Hepatocyte (in vitro differentiated cells): ENCODE results near the gene VILL. TPM values are rescaled to one million over a fixed set of nuclear protein-coding genes. Genes with fewer than 3 reads are reported as not detected.

Experiments
- DNase-seq: peaks from one replicate; pipeline ENCODE4 v3.0.0-alpha.2; 2016; ENCODE audit warnings: low spot score
- H2AFZ ChIP-seq: fragments of 200-600 bp; sonication (generic); 2 replicates; pipeline ENCODE4 v1.6.0; 2016; ENCODE audit warnings: antibody characterized with exemption, mild to moderate bottlenecking
- H3K27ac ChIP-seq: fragments of 200-600 bp; sonication (generic); 2 replicates; pipeline ENCODE4 v1.5.1; 2016; ENCODE audit warnings: mild to moderate bottlenecking
- H3K27me3 ChIP-seq: fragments of 200-600 bp; sonication (generic); 2 replicates; pipeline ENCODE4 v1.6.1; 2016
- H3K36me3 ChIP-seq: fragments of 200-600 bp; sonication (generic); replicated peaks from 2 replicates; pipeline ENCODE4 v1.5.1; 2016; ENCODE audit warnings: low read depth; ENCODE audit not compliant: insufficient read depth
- H3K4me1 ChIP-seq: fragments of 200-600 bp; sonication (generic); 2 replicates; pipeline ENCODE4 v1.5.1; 2016; ENCODE audit warnings: mild to moderate bottlenecking, moderate library complexity; ENCODE audit not compliant: insufficient read depth
- H3K4me2 ChIP-seq: fragments of 200-600 bp; sonication (generic); 2 replicates; pipeline ENCODE4 v1.6.0; 2016
- H3K4me3 ChIP-seq: fragments of 200-600 bp; sonication (generic); 2 replicates; pipeline ENCODE4 v1.5.1; 2016; ENCODE audit warnings: mild to moderate bottlenecking
- H3K79me2 ChIP-seq: fragments of 200-600 bp; sonication (generic); 2 replicates; pipeline ENCODE4 v1.6.0; 2017; ENCODE audit warnings: mild to moderate bottlenecking
- H3K9me2 ChIP-seq: fragments of 200-600 bp; sonication (generic); replicated peaks from 2 replicates; pipeline ENCODE4 v1.6.0; 2017; ENCODE audit warnings: mild to moderate bottlenecking; ENCODE audit not compliant: insufficient read depth
- H3K9me3 ChIP-seq: fragments of 200-600 bp; sonication (generic); 2 replicates; pipeline ENCODE4 v1.5.1; 2016; ENCODE audit warnings: low read depth, mild to moderate bottlenecking
- H4K20me1 ChIP-seq: fragments of 200-600 bp; sonication (generic); 2 replicates; pipeline ENCODE4 v1.6.0; 2016; ENCODE audit warnings: mild to moderate bottlenecking; ENCODE audit not compliant: insufficient read depth, poor library complexity, severe bottlenecking
- EZH2 ChIP-seq: fragments of 200-600 bp; sonication (generic); IDR thresholded peaks from 2 replicates; pipeline ENCODE4 v1.6.1; 2016; ENCODE audit warnings: antibody characterized with exemption, mild to moderate bottlenecking, borderline replicate concordance
- EZH2phosphoT487 ChIP-seq: fragments of 200-600 bp; sonication (generic); IDR thresholded peaks from one replicate; pipeline ENCODE4 v1.6.1; 2018; ENCODE audit warnings: antibody characterized with exemption, mild to moderate bottlenecking, low read depth, moderate library complexity; ENCODE audit not compliant: unreplicated experiment, severe bottlenecking
- WGBS: methylation state at CpG from one replicate; pipeline ENCODE4 v1.1.6; 2016; ENCODE audit warnings: low lambda C conversion rate; ENCODE audit errors: missing lambda C conversion rate; 5-methylcytosine and 5-hydroxymethylcytosine counted together
- polyA plus RNA-seq: library from polyadenylated mRNA; unstranded; fragments of >200 nt; fragmentation: Nextera tagmentation; extraction: Ambion mirVana; gene quantifications from 2 replicates; pipeline ENCODE4 v1.2.1, GENCODE V29; 2016
- total RNA-seq: library from RNA; depleted of rRNA; stranded (reverse); fragments of >200 nt; gene quantifications from 2 replicates; pipeline ENCODE4 v1.2.3, GENCODE V29; 2014
- TF ChIP-seq, protein P1 (sequence below): fragments of 200-600 bp; sonication (generic); IDR thresholded peaks from 2 replicates; pipeline ENCODE4 v1.5.1; 2016; ENCODE audit warnings: antibody characterized with exemption, mild to moderate bottlenecking; ENCODE audit not compliant: poor library complexity

Gene VILL
- total and polyA plus RNA-seq, 2 experiments from 2014 or later = 39.3 to 47.4 TPM

DNA sequence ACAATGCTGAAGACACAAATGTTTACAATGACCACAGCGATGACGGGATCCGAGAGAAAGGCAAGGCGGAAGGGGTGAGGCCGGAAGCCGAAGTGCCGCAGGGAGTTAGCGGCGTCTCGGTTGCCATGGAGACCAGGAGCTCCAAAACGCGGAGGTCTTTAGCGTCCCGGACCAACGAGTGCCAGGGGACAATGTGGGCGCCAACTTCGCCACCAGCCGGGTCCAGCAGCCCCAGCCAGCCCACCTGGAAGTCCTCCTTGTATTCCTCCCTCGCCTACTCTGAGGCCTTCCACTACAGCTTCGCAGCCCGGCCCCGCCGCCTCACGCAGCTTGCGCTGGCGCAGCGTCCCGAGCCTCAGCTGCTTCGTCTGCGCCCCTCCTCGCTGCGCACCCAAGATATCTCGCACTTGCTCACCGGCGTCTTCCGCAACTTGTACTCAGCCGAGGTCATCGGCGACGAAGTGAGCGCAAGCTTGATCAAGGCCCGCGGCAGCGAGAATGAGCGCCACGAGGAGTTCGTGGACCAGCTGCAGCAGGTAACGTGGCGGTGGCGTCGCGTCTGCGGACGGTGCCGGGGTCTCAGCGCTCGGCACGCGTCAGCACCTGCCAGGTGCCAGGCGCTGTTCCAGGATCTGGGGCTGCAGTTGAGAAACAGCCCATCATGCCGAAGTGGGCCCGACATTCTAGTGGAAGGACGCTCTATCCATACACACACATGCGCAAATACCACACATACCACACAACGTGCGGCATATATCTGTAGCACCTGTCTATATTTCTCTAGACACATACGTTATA is 48.7 kb downstream of the VILL start, which contains the start of gene DLEC1:
Gene DLEC1 (plus strand): TSS at position 108 of the 798 bp plus-strand sequence. CDS start 18 bp downstream, at position 126.
- 5% methylated on average over 65 of the region's 67 CpGs for WGBS
- Histone ChIP-seq H4K20me1 (no peaks in the 10 kb centered on the region), H3K4me2 (peak within 1 kb of the TSS; percentile 95), H3K27ac (no peak within 1 kb of the TSS), H3K27me3 (peaks cover 4% of the 10 kb centered on the region), H3K4me3 (peak within 1 kb of the TSS; percentile 21), H3K9me3 (no peaks in the 10 kb centered on the region), H3K79me2 (no peaks in the 10 kb centered on the region), H3K9me2 (no peaks in the 10 kb centered on the region), H3K4me1 (peaks cover 9% of the 10 kb centered on the region), H3K36me3 (no peaks in the 10 kb centered on the region), H2AFZ (peak within 1 kb of the TSS; percentile 87)
- peak; percentile 77 for DNase-seq
- no peak for TF ChIP-seq EZH2phosphoT487
- TF ChIP-seq, protein P1, sequence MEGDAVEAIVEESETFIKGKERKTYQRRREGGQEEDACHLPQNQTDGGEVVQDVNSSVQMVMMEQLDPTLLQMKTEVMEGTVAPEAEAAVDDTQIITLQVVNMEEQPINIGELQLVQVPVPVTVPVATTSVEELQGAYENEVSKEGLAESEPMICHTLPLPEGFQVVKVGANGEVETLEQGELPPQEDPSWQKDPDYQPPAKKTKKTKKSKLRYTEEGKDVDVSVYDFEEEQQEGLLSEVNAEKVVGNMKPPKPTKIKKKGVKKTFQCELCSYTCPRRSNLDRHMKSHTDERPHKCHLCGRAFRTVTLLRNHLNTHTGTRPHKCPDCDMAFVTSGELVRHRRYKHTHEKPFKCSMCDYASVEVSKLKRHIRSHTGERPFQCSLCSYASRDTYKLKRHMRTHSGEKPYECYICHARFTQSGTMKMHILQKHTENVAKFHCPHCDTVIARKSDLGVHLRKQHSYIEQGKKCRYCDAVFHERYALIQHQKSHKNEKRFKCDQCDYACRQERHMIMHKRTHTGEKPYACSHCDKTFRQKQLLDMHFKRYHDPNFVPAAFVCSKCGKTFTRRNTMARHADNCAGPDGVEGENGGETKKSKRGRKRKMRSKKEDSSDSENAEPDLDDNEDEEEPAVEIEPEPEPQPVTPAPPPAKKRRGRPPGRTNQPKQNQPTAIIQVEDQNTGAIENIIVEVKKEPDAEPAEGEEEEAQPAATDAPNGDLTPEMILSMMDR = no peak
- TF ChIP-seq EZH2 = no peak

DNA sequence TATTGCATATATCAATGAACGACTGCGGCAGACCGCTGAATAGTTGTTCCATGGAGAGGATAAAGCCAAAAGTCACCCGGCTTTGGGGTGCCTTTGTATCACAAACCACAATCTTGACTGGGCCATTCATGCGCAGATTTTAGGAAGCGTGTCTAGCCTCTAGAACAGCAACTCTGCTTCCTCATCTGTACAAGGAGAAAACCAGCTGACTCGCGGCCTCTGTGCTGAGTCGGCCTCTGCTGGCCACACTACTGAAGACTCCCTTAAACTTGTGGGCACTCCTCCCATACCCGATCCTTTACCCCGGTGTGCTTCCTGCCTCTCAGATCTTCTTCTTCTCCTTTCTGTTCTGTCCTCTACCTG is 49.3 kb downstream of the VILL start:
- Histone ChIP-seq H3K4me3 (peak overlapping the region; percentile 21), H3K4me2 (peak overlapping the region; percentile 95), H4K20me1 (no peaks in the 10 kb centered on the region), H3K9me3 (no peaks in the 10 kb centered on the region), H3K36me3 (no peaks in the 10 kb centered on the region), H3K9me2 (no peaks in the 10 kb centered on the region), H3K79me2 (no peaks in the 10 kb centered on the region), H3K27ac (no peak overlapping the region), H2AFZ (peak overlapping the region; percentile 87), H3K4me1 (peaks cover 9% of the 10 kb centered on the region), H3K27me3 (peaks cover 4% of the 10 kb centered on the region)
- WGBS = 60% methylated on average over 11 of the region's 11 CpGs
- no peak for TF ChIP-seq EZH2
- TF ChIP-seq, protein P1 = peak; percentile 11
- DNase-seq = peak; percentile 37

GRCh38 chr3:38040401-38040800 is 49.8 kb downstream of the VILL start:
- H3K27me3 ChIP-seq = peaks cover 4% of the 10 kb centered on the region
- H3K27ac ChIP-seq = no peak overlapping the region
- H3K36me3 ChIP-seq = no peaks in the 10 kb centered on the region
- no peaks in the 10 kb centered on the region for H4K20me1 ChIP-seq
- WGBS = 89% methylated on average over 5 of the region's 5 CpGs
- no peaks in the 10 kb centered on the region for H3K9me3 ChIP-seq
- H2AFZ ChIP-seq = no peak overlapping the region
- DNase-seq = no peak
- no peaks in the 10 kb centered on the region for H3K79me2 ChIP-seq
- H3K4me3 ChIP-seq = no peak overlapping the region
- TF ChIP-seq, protein P1 = no peak
- TF ChIP-seq EZH2 = no peak
- TF ChIP-seq EZH2phosphoT487 = no peak
- no peaks in the 10 kb centered on the region for H3K9me2 ChIP-seq
- H3K4me2 ChIP-seq = peak overlapping the region; percentile 95
- peaks cover 9% of the 10 kb centered on the region for H3K4me1 ChIP-seq
